Chondrocyte (in vitro differentiated cells): ENCODE data around the gene CNTD1. TPM values are rescaled to one million over a fixed set of nuclear protein-coding genes. Genes with fewer than 3 reads are reported as not detected.
"Not testable (repeated sequence)": the region's sequence is repeated elsewhere in the genome, so short reads cannot be mapped to it uniquely, and the experiment has no call there.

Experiments
- DNase-seq: peaks from one replicate; pipeline ENCODE4 v3.0.0; 2021; ENCODE audit warnings: mixed read lengths, low spot score
- H3K27ac Mint-ChIP-seq: one replicate; pipeline ENCODE4 v1.8.0; 2021; ENCODE audit warnings: mild to moderate bottlenecking, moderate library complexity, mixed read lengths; ENCODE audit not compliant: unreplicated experiment
- H3K27me3 Mint-ChIP-seq: 2 replicates; pipeline ENCODE4 v1.8.0; 2021; ENCODE audit warnings: low read depth, mixed read lengths
- H3K36me3 Mint-ChIP-seq: 2 replicates; pipeline ENCODE4 v1.8.0; 2021; ENCODE audit warnings: low read depth, mixed read lengths
- H3K4me1 Mint-ChIP-seq: 2 replicates; pipeline ENCODE4 v1.8.0; 2021; ENCODE audit warnings: low read depth, mild to moderate bottlenecking, mixed read lengths
- H3K4me3 Mint-ChIP-seq: one replicate; pipeline ENCODE4 v1.8.0; 2021; ENCODE audit warnings: mild to moderate bottlenecking, moderate library complexity, mixed read lengths; ENCODE audit not compliant: unreplicated experiment
- H3K9me3 Mint-ChIP-seq: 2 replicates; pipeline ENCODE4 v1.8.0; 2021; ENCODE audit warnings: low read depth, mixed read lengths
- total RNA-seq: library from RNA; stranded (reverse); gene quantifications from 3 replicates; pipeline ENCODE4 v1.2.1, GENCODE V29; 2021
- TF ChIP-seq, protein P1 (sequence below): fragments of 200-600 bp; sonication (generic); IDR thresholded peaks from 2 replicates; pipeline ENCODE4 v1.5.0; 2021; ENCODE audit warnings: antibody characterized with exemption, mild to moderate bottlenecking, moderate library complexity

Gene CNTD1
- total RNA-seq, 1 donor from 2014 or later, result not detected

DNA sequence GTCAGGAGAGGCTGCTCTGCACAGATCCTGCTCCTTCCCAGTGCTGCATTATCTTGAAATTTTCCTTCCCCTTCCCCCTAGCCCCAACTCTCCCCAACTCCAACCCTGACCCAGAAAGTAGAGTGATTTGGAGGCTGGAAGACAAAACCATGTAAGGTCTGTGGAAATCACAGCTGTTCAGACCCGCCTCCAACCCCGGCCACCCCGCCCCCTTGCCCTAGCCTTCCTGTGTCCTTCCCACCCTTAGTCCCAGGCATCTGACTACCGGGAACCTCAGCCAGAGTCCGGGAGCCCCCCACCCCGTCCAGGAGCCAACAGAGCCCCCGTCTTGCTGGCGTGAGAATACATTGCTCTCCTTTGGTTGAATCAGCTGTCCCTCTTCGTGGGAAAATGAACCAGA is 52.3 kb downstream of the CNTD1 start, which contains the start of gene AOC3:
AOC3 (plus strand) TSS at position 246 of the 400 bp plus-strand sequence; CDS start at position 391, 145 bp downstream.
- no peak for DNase-seq
- Mint-ChIP-seq H3K4me3 (no peak within 1 kb of the TSS), H3K27ac (peak within 1 kb of the TSS; percentile 27), H3K36me3 (peaks cover under 1% of the 10 kb centered on the region), H3K27me3 (no peaks in the 10 kb centered on the region), H3K4me1 (peaks cover 30% of the 10 kb centered on the region), H3K9me3 (no peaks in the 10 kb centered on the region)
- TF ChIP-seq, protein P1, sequence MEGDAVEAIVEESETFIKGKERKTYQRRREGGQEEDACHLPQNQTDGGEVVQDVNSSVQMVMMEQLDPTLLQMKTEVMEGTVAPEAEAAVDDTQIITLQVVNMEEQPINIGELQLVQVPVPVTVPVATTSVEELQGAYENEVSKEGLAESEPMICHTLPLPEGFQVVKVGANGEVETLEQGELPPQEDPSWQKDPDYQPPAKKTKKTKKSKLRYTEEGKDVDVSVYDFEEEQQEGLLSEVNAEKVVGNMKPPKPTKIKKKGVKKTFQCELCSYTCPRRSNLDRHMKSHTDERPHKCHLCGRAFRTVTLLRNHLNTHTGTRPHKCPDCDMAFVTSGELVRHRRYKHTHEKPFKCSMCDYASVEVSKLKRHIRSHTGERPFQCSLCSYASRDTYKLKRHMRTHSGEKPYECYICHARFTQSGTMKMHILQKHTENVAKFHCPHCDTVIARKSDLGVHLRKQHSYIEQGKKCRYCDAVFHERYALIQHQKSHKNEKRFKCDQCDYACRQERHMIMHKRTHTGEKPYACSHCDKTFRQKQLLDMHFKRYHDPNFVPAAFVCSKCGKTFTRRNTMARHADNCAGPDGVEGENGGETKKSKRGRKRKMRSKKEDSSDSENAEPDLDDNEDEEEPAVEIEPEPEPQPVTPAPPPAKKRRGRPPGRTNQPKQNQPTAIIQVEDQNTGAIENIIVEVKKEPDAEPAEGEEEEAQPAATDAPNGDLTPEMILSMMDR, result no peak

DNA sequence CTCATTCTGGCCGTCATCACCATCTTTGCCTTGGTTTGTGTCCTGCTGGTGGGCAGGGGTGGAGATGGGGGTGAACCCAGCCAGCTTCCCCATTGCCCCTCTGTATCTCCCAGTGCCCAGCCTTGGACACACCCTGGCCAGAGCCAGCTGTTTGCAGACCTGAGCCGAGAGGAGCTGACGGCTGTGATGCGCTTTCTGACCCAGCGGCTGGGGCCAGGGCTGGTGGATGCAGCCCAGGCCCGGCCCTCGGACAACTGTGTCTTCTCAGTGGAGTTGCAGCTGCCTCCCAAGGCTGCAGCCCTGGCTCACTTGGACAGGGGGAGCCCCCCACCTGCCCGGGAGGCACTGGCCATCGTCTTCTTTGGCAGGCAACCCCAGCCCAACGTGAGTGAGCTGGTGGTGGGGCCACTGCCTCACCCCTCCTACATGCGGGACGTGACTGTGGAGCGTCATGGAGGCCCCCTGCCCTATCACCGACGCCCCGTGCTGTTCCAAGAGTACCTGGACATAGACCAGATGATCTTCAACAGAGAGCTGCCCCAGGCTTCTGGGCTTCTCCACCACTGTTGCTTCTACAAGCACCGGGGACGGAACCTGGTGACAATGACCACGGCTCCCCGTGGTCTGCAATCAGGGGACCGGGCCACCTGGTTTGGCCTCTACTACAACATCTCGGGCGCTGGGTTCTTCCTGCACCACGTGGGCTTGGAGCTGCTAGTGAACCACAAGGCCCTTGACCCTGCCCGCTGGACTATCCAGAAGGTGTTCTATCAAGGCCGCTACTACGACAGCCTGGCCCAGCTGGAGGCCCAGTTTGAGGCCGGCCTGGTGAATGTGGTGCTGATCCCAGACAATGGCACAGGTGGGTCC is 52.9 kb downstream of the CNTD1 start:
- peaks cover 23% of the 10 kb centered on the region for H3K4me1 Mint-ChIP-seq
- H3K4me3 Mint-ChIP-seq, H3K9me3 Mint-ChIP-seq, H3K27me3 Mint-ChIP-seq, H3K36me3 Mint-ChIP-seq, DNase-seq, H3K27ac Mint-ChIP-seq: not testable (repeated sequence)

DNA sequence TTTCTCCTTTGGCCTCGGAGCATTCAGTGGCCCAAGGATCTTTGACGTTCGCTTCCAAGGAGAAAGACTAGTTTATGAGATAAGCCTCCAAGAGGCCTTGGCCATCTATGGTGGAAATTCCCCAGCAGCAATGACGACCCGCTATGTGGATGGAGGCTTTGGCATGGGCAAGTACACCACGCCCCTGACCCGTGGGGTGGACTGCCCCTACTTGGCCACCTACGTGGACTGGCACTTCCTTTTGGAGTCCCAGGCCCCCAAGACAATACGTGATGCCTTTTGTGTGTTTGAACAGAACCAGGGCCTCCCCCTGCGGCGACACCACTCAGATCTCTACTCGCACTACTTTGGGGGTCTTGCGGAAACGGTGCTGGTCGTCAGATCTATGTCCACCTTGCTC is 53.7 kb downstream of the CNTD1 start:
- Mint-ChIP-seq H3K9me3 (no peaks in the 10 kb centered on the region), H3K27me3 (no peaks in the 10 kb centered on the region), H3K27ac (no peak overlapping the region), H3K4me1 (peaks cover 16% of the 10 kb centered on the region), H3K4me3 (no peak overlapping the region), H3K36me3 (no peaks in the 10 kb centered on the region)
- TF ChIP-seq, protein P1, result no peak
- no peak for DNase-seq

DNA sequence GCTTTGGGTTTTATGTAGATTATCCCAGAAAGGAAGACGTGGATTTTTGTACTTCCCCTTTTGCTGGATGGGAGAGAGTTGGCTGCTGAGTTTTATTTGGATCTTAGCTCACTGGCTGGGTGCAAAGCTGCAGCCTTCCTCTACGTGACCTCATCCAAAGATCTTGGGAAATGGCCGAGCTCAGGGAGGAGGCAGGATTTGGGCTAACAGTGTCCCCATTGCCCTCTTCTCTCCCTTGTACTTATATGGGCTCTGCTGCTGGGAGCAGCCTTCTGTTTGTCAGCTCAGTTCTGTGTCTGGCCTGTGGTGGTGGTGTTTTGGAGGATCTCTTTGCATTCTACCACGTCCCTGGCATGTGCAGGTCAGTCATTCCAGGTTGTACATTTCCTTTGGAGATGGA is 54.3 kb downstream of the CNTD1 start:
- TF ChIP-seq, protein P1, result no peak
- Mint-ChIP-seq H3K9me3 (no peaks in the 10 kb centered on the region), H3K4me1 (peaks cover 15% of the 10 kb centered on the region), H3K36me3 (no peaks in the 10 kb centered on the region), H3K27ac (no peak overlapping the region), H3K4me3 (peak overlapping the region; percentile 24), H3K27me3 (no peaks in the 10 kb centered on the region)
- no peak for DNase-seq

- no peak for DNase-seq
- H3K4me3 Mint-ChIP-seq, result peak overlapping the region; percentile 24
- no peaks in the 10 kb centered on the region for H3K27me3 Mint-ChIP-seq
- TF ChIP-seq, protein P1, result no peak
- no peaks in the 10 kb centered on the region for H3K9me3 Mint-ChIP-seq
- H3K27ac Mint-ChIP-seq, result no peak overlapping the region
- no peaks in the 10 kb centered on the region for H3K36me3 Mint-ChIP-seq
- peaks cover 15% of the 10 kb centered on the region for H3K4me1 Mint-ChIP-seq
Measured at GRCh38 chr17:42853597-42853967, 54.9 kb downstream of the CNTD1 start.
